Activated CD8-positive, alpha-beta memory T cell treated with anti-CD3 and anti-CD28 coated beads for 4 hours (primary cell): ENCODE measurements around the gene CDH8.

Experiments
- DNase-seq, 2 donors: peaks; one replicate each; pipeline ENCODE4 v3.0.0-alpha.2; 2020; ENCODE audit warnings: low read depth in 2 of 2

CDH8 gene

GRCh38 chr16:62036101-62036801 is at the start of gene CDH8:
Gene CDH8, minus strand, starts transcription at chr16:62036438. Its CDS starts 15,035 bp downstream, at chr16:62021403.
- no peak for DNase-seq

GRCh38 chr16:62079236-62079635 is 43.0 kb upstream of the CDH8 start:
- DNase-seq = no peak

- no peak for DNase-seq
Observed at GRCh38 chr16:62077998-62078397, 41.8 kb upstream of the CDH8 start.

- DNase-seq = no peak
Observed at GRCh38 chr16:62076886-62077285, 40.6 kb upstream of the CDH8 start.

- DNase-seq = no peak
Observed at GRCh38 chr16:62068747-62069146, 32.5 kb upstream of the CDH8 start.

- no peak for DNase-seq
Observed at GRCh38 chr16:62067981-62068380, 31.7 kb upstream of the CDH8 start.

GRCh38 chr16:62067182-62067581 is 30.9 kb upstream of the CDH8 start:
- DNase-seq = no peak

GRCh38 chr16:62066747-62067146 is 30.5 kb upstream of the CDH8 start:
- DNase-seq = no peak

- DNase-seq = no peak
Observed at GRCh38 chr16:62064173-62064572, 27.9 kb upstream of the CDH8 start.

- DNase-seq = no peak
Observed at GRCh38 chr16:62060089-62060488, 23.9 kb upstream of the CDH8 start.

GRCh38 chr16:62059527-62059926 is 23.3 kb upstream of the CDH8 start:
- DNase-seq = no peak

GRCh38 chr16:62058412-62058811 is 22.2 kb upstream of the CDH8 start:
- DNase-seq = no peak

- DNase-seq = no peak
Observed at GRCh38 chr16:62051942-62052341, 15.7 kb upstream of the CDH8 start.

- no peak for DNase-seq
Observed at GRCh38 chr16:62050793-62051192, 14.6 kb upstream of the CDH8 start.

- no peak for DNase-seq
Observed at GRCh38 chr16:62046801-62047200, 10.6 kb upstream of the CDH8 start.

GRCh38 chr16:62041401-62041800 is 5.2 kb upstream of the CDH8 start:
- no peak for DNase-seq

GRCh38 chr16:62038646-62039045 is 2.4 kb upstream of the CDH8 start:
- DNase-seq = no peak

- no peak for DNase-seq
Observed at GRCh38 chr16:62038225-62038624, 2.0 kb upstream of the CDH8 start.

- no peak for DNase-seq
Observed at GRCh38 chr16:62036802-62037135, 531 bp upstream of the CDH8 start.

GRCh38 chr16:62035115-62036092 is 834 bp downstream of the CDH8 start:
- no peak for DNase-seq

GRCh38 chr16:62034231-62035114 is 1.8 kb downstream of the CDH8 start:
- DNase-seq = no peak

- DNase-seq = no peak
Observed at GRCh38 chr16:62033065-62033464, 3.2 kb downstream of the CDH8 start.
